GM20431 (cell line): ENCODE data around the gene MAN2A2.

Experiments
- in situ Hi-C: fragments of 300-500 bp; cut with MseI, MboI; formaldehyde crosslinking; loops from one replicate; pipeline ENCODE4 v1.15.0; 2020; ENCODE audit warnings: low sequenced_read_pairs; ENCODE audit not compliant: unreplicated experiment

MAN2A2 gene

GRCh38 chr15:90902840-90903732 lies at the start of gene MAN2A2:
TSS of gene MAN2A2 (plus strand) at chr15:90903302. CDS start at chr15:90904208, 906 bp downstream.
- in situ Hi-C loops, result no loop called here

- in situ Hi-C loops, result no loop called here
Observed at GRCh38 chr15:90855139-90855538, 48.0 kb upstream of the MAN2A2 start.

DNA sequence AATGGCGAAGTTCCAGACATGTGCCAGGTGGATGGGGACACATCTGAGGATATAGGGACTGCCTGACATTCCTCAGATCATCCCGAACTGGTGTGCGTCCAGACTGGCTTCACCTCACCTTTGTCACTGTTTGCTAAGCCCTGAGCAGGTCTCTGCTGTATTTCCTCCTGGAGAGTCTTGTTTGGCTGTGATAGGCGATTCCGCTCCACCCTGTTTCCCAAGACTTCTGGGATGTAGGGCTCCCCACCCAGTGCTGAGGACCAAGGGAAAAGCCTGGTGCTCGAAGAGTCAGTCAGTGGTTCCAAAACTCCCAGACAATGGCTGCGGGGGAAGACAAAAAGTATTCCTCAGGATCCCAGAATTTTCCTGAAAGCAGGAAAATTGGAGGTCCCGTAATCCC lies 45.8 kb upstream of the MAN2A2 start:
- in situ Hi-C loops, result no loop called here

DNA sequence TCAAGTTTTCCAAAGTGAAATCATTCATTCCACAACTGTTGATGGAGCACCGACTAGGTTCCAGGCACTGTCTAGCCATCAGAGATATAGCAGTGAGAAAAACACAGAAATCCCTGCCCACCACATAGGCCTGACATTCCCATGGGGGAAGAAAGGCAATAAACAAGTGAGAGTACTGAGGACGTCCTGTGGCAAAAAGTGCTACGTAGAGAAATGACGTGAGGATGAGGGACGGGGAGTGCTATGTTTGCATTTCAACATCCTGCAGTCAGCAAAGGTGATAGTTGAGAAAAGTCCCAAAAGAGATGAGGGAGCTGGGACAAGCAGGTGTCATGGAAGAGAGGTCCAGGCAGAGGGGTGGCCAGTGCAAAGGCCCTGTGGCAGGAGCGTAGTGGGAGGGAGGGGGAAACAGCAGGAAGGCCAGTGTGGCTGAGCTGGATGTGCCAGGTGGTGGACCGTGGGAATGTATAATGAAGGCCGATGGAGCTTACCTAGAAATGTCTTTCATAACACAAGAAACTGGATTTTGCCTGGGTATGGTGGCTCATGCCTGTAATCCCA lies 45.1 kb upstream of the MAN2A2 start:
- in situ Hi-C loops, result no loop called here

DNA sequence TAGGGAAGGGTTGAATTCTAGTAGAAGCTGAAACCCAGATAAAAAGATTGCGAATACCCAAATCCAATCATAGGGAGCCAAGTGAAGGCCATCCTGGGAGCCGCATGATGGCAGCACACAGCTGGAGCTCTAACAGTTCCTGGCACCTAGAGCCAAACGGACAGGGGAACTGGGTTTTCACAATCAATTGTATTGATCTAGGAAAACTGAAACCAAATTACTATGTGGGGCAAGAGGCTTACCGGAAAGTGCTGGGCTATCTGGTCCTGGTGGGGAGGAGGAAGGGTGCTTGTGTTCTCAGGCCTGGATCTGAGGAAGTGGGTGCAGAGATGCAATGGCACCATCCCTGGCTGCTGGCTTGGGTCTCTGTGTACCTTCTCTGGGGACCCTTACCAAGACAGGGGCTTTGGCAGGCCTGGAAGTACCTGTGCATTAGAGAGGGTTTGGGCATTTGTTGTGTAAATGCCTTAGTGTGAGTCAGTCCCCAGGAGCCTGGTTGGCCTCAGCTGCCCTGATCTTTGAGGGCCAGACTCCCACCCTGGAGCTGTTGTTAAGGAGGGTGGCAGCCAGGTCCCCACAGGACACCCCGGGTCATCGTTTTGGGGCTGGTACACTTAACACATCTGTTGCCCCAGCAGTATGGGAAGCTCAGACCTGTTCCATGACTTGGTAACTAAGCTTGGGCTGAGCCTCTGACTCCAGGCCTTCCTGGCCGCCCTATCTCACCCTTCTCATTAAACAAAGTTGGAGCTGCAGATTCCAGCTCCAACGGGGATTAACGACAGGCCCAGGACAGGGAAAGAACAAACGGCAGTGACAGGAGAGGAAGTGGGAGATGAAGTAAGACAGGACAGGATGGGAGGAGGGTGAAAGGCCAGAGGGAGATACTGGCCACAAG lies 43.6 kb upstream of the MAN2A2 start:
- in situ Hi-C loops, result no loop called here

- in situ Hi-C loops, result no loop called here
Observed at GRCh38 chr15:90860450-90860849, 42.7 kb upstream of the MAN2A2 start.

DNA sequence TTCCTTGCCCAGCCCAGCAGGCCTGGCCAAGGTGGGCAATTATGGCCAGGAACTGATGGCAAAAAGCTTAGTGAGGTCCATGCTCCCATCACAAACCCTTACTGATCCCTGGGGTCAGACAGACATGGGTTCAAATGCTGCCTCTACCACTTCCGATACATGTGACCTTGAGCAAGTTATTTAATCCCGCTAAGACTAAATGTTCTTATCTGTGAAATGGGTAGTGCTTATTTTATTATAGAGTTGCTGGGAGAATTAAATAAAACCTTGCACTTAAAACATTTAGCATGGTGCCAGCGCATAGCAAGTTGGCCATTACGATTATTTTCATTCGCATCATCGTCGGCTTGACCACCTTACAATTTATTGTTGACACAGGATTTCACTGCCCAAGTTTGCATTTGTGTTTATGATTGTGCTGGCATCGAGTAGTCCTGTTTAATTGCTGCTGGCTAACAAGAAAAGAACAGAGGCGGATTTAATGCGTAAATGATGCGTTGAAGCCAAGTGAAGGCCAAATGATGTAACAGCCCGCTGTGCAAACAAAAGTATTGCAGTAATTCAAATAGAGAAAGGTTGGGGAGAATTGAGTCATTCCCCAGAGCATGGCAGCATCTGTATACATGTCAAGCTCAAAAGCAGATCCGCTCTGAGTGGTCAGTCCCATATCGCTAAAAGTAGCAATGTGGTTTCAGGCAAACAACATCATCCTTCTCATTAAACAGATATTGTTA lies 42.0 kb upstream of the MAN2A2 start:
- in situ Hi-C loops, result no loop called here

- in situ Hi-C loops, result no loop called here
Observed at GRCh38 chr15:90862487-90862886, 40.6 kb upstream of the MAN2A2 start.

DNA sequence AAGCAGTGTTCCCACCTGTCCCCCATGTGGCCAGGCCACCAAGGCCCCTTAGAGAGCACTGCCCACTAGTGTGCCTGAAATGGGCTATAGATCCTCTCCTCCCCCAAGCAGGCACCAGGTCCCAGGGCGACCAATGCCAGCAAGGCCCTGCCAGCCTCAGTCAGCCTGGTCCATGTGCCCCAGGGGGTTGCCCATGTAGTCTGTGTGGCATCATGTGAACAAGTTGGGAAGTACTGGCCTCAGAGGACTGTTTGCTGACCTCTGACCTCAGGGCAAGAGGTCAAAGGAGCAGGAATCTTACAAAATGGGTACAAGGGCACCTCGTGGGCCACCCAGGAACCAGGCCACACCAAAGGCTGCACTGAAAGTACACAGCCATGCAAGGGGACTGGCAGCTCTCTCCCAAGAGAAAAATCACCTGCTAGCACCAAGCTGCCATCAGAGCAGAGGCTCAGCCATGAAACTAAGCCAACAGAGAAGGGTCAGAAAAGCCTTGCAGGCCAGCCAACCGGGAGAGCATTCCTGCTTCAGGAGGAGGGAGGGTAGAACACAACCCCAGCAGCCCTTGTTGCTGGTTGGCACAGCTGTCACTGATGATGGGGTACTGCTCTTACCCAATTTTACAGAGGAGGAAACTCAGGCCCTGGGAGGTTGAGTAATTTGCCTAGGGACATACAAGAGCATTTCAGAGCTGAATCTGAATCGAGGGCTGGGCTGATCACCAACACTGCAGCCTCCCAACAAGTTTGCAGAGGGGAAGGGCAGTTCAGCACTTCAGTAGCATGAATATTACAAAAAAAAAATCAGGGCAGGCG lies 39.9 kb upstream of the MAN2A2 start:
- in situ Hi-C loops, result no loop called here

DNA sequence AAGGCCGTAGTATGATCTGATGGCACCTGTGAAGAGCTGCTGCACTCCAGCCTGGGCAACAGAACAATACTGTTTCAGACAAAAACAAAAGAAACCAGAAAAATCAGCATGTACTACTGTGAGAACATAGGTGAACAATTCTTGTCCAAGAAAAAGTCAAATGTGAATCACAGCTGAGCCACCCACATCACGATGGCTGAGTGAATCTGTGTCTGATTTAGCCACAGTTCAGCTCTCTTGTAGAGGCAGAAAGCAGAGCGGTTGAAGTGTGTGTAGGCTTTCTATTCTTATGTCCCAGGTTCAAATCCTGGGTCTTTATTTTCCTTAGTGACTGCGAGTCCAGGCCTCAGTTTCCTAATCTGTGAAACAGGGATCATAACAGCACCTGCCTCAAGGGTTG lies 39.1 kb upstream of the MAN2A2 start:
- in situ Hi-C loops, result no loop called here

- in situ Hi-C loops, result no loop called here
Observed at GRCh38 chr15:90864507-90864906, 38.6 kb upstream of the MAN2A2 start.

DNA sequence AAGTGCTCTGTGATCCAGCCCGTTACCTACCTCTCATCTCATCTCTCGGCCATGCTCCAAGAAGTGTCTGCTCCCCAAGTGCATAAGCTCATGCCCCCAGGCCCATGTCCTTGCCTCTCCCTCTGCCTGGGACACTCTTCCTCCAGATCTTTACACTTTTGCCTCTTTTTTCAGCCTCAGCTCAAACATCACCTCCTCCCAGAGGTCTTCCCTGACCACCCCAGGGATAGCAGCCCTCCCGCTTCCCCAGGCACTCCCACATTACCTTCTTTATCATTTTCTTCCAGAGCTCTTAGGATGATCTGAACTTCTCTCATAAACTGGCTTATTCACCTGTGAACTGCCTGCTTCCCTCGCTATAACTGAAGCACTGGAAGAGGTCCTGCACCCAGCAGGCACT lies 37.4 kb upstream of the MAN2A2 start:
- in situ Hi-C loops, result no loop called here

DNA sequence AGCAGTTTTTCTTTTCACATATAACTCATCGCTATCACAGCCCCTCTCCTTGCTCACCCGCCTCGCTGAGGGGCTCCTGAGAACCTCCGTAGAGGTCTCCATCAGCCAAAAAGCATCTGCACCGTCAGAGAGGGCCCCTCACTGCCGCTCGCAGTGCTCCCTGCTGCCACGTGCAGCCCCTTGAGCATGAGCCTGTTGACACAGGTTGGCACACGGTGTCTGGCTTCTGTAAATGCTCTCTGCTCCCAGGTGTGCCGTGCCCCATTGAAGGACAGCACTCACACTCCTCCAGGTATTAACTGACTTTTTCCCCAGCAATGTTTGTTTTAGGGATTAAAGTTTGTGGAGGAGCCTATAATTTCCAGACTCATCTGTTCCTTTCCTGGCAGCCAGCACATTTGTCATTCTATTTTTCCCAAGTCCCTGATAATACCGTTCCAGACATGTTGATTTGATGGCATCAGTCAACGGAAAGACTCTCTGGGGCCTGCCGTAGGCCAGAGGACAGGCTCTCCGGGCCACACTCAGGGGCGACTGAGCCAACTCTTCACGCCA lies 36.9 kb upstream of the MAN2A2 start:
- in situ Hi-C loops, result no loop called here

DNA sequence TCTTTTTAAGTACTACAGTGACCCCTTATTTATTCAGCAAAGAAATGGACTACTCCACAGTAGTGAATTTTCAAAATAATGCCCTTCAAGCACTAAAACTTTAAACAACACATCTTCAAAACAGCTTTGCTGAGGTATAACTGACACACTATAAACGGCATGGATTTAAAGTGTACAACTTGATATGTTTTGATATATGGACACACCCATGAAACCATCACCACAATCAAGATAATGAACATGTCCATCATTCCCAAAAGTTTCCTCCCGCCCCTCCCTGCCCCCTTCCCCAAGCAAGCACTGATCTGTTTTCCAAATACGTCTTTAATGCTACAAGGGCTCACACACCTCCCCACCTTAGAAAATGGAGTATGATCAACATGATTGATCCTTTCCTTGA lies 36.3 kb upstream of the MAN2A2 start:
- in situ Hi-C loops, result no loop called here

DNA sequence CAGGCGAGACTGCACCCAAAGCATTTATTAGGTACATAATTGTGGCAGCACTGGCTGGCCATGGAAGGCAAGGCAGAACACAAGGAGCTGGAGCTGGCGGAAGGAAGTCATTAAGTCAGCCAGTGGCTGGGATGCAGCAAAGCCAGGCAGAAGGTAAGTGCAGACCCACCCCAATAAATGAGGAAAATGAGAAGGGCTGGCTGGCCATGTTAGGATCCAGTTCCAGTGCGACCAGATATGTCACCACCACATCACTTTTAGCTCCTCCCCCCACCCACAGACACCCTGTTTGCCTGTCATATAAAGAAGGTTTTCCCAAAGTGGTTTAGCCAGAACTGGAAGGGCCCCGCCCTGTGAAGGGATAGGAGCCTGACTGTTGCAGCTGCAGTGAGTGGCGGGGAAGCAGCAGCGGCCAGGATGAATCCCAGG lies 34.8 kb upstream of the MAN2A2 start, which contains the start of gene FURIN:
FURIN (plus strand) TSS at position 328 of the 429 bp plus-strand sequence. CDS start 7,153 bp downstream, outside the sequence.
- in situ Hi-C loops, result no loop called here

- in situ Hi-C loops, result no loop called here
Observed at GRCh38 chr15:90869140-90869541, 34.0 kb upstream of the MAN2A2 start.

DNA sequence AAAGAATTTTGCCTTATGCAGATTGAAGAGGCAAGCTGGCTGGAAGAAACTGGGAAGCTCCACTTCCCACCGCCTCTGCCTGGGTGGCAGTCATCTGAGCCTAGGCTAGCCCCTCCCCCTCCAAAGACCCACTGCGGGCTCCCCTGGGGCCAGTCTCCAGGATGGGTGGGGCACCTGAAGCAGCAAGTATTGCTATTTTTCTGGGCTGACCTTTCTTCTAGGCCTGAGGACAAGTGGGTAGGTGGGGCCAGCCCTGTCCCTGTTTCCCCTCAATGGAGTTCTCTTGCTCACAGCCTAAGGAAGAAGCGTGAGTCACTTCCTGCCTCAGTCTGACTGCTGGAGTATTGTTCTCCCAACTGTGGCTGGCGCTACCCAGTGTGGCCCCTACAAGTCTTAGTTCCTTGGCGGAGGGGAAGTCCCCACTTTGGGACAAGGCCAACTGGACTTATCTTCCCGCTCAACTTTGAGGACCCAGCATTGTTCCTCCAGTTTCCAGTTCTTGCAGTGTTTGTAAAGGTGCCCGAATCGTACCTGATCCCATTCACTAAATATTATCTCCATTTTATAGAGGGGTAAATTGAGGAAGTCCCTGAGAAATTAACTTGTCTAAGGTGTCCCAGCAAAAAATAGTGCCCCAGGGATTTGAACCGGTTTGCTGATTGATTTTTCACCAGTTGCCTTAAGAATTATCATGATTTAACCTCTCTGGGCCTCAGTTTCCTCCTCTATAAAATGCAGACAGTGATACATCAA lies 33.3 kb upstream of the MAN2A2 start:
- in situ Hi-C loops, result no loop called here
